SU-DHL-6 (cell line): Measurements from ENCODE around the gene PSORS1C1.

Source experiments
- H2AFZ ChIP-seq: fragments of 200-600 bp; sonication (generic); 2 replicates; pipeline ENCODE4 v1.6.1; 2014; ENCODE audit warnings: low read depth, mild to moderate bottlenecking, moderate library complexity, mixed read lengths, antibody characterized with exemption, low read length; ENCODE audit not compliant: severe bottlenecking
- H3F3A ChIP-seq: fragments of 200-600 bp; shearing (Covaris generic); 2 replicates; pipeline ENCODE4 v1.6.0; 2016; ENCODE audit warnings: antibody characterized with exemption, mild to moderate bottlenecking; ENCODE audit not compliant: insufficient read depth
- H3K27ac ChIP-seq: fragments of 200-600 bp; sonication (generic); 2 replicates; pipeline ENCODE4 v1.5.1; 2016; ENCODE audit warnings: low read depth, mild to moderate bottlenecking, low read length, moderate library complexity, mixed read lengths
- H3K27me3 ChIP-seq: fragments of 200-600 bp; sonication (generic), shearing (Covaris generic); 2 replicates; pipeline ENCODE4 v1.6.0; 2014; ENCODE audit warnings: mild to moderate bottlenecking, low read length
- H3K36me3 ChIP-seq: fragments of 200-600 bp; sonication (generic); 2 replicates; pipeline ENCODE4 v1.6.1; 2014; ENCODE audit warnings: mild to moderate bottlenecking, low read length, mixed read lengths
- H3K4me2 ChIP-seq: fragments of 300-600, 200-600 bp; shearing (Covaris generic), sonication (generic); 2 replicates; pipeline ENCODE4 v1.6.0; 2014; ENCODE audit warnings: low read length, low read depth, mild to moderate bottlenecking; ENCODE audit not compliant: poor library complexity, severe bottlenecking
- H3K4me3 ChIP-seq: fragments of 200-600 bp; sonication (generic); 2 replicates; pipeline ENCODE4 v1.5.1; 2014; ENCODE audit warnings: antibody characterized with exemption, low read length, mild to moderate bottlenecking, mixed read lengths; ENCODE audit not compliant: insufficient read depth, poor library complexity, severe bottlenecking
- H3K79me2 ChIP-seq: fragments of 200-600 bp; sonication (generic); 2 replicates; pipeline ENCODE4 v1.6.1; 2014; ENCODE audit warnings: mild to moderate bottlenecking, low read length, moderate library complexity; ENCODE audit not compliant: insufficient read depth
- H3K9ac ChIP-seq: fragments of 200-600 bp; sonication (generic); 2 replicates; pipeline ENCODE4 v1.7.0; 2014; ENCODE audit warnings: mild to moderate bottlenecking, low read length
- H3K9me2 ChIP-seq: fragments of 200-600 bp; sonication (generic); replicated peaks from 2 replicates; pipeline ENCODE4 v1.6.1; 2014; ENCODE audit warnings: low read length; ENCODE audit not compliant: insufficient read depth
- H3K9me3 ChIP-seq: fragments of 200-600 bp; sonication (generic); 2 replicates; pipeline ENCODE4 v1.6.1; 2014; ENCODE audit warnings: low read length, mixed read lengths; ENCODE audit not compliant: insufficient read depth
- H4K20me1 ChIP-seq: fragments of 200-600 bp; sonication (generic); 2 replicates; pipeline ENCODE4 v1.6.1; 2014; ENCODE audit warnings: low read depth, mild to moderate bottlenecking, antibody characterized with exemption, low read length, moderate library complexity, mixed read lengths
- EZH2phosphoT487 ChIP-seq: fragments of 200-600 bp; sonication (generic), shearing (Covaris generic); conservative IDR thresholded peaks from 2 replicates; pipeline ENCODE4 v1.6.1; 2018; ENCODE audit warnings: mild to moderate bottlenecking, antibody characterized with exemption, low read length, moderate library complexity, mixed read lengths
- TF ChIP-seq, protein P1 (sequence below): fragments of 200-600 bp; sonication (generic); IDR thresholded peaks from one replicate; pipeline ENCODE4 v1.5.1; 2017; ENCODE audit warnings: antibody characterized with exemption, mild to moderate bottlenecking, low read length, moderate library complexity; ENCODE audit not compliant: insufficient read depth, poor library complexity, severe bottlenecking

Gene PSORS1C1

DNA sequence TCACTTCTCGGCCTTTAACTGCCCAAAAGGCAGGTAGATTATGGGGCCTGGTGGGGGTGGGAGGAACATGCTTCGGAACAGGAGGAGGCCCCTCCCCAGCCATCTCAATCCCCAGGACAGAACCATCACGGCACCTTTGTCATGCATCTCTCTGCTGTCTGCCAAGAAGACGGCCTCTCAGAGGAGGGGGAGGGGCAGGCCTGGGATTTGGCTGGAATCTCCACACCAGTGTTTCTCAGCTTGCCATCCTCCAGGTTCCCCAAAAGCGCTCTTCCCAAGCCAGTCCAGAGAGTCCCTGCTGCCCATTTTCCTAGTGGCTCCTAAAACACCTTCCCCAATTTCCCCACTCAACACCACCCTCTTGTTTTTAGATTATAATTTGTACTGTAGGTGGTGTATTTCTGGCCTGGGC, 58.4 kb downstream of the PSORS1C1 start:
- H3K9me3 ChIP-seq = no peaks in the 10 kb centered on the region
- no peak overlapping the region for H3K4me3 ChIP-seq
- H3F3A ChIP-seq = no peaks in the 10 kb centered on the region
- H3K36me3 ChIP-seq = no peaks in the 10 kb centered on the region
- no peak overlapping the region for H3K9ac ChIP-seq
- H4K20me1 ChIP-seq = no peaks in the 10 kb centered on the region
- H3K27me3 ChIP-seq = no peaks in the 10 kb centered on the region
- H3K79me2 ChIP-seq = no peaks in the 10 kb centered on the region
- no peaks in the 10 kb centered on the region for H3K9me2 ChIP-seq
- TF ChIP-seq, protein P1, sequence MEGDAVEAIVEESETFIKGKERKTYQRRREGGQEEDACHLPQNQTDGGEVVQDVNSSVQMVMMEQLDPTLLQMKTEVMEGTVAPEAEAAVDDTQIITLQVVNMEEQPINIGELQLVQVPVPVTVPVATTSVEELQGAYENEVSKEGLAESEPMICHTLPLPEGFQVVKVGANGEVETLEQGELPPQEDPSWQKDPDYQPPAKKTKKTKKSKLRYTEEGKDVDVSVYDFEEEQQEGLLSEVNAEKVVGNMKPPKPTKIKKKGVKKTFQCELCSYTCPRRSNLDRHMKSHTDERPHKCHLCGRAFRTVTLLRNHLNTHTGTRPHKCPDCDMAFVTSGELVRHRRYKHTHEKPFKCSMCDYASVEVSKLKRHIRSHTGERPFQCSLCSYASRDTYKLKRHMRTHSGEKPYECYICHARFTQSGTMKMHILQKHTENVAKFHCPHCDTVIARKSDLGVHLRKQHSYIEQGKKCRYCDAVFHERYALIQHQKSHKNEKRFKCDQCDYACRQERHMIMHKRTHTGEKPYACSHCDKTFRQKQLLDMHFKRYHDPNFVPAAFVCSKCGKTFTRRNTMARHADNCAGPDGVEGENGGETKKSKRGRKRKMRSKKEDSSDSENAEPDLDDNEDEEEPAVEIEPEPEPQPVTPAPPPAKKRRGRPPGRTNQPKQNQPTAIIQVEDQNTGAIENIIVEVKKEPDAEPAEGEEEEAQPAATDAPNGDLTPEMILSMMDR = no peak
- no peak for TF ChIP-seq EZH2phosphoT487
- H3K27ac ChIP-seq = no peak overlapping the region
- H2AFZ ChIP-seq = no peak overlapping the region
- H3K4me2 ChIP-seq = no peak overlapping the region

DNA sequence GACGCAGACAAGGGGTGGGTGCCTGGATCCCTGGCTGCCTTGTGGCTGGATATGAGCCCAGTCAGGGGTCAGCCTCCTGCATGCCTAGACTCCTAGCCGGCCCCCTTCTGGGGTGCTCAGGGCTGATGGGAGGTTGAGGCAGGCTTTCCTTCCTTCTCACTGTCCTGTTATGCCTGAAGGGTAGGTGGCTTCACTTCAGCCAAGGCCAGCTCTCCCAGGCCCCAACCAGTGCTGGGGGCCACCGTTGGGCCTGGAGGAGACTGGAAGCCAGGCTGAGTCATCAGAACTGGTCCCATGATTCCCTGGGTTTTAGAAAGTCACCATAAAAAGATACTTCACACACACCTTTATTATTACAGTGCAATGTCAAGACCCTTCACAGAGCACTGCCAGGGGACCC, 58.8 kb downstream of the PSORS1C1 start:
- Histone ChIP-seq H3K4me3 (no peak overlapping the region), H3K27me3 (no peaks in the 10 kb centered on the region), H4K20me1 (no peaks in the 10 kb centered on the region), H3F3A (no peaks in the 10 kb centered on the region), H3K79me2 (no peaks in the 10 kb centered on the region), H3K9me3 (no peaks in the 10 kb centered on the region), H3K9me2 (no peaks in the 10 kb centered on the region), H3K36me3 (no peaks in the 10 kb centered on the region), H3K4me2 (no peak overlapping the region), H3K9ac (no peak overlapping the region), H3K27ac (no peak overlapping the region), H2AFZ (no peak overlapping the region)
- TF ChIP-seq, protein P1 = no peak
- TF ChIP-seq EZH2phosphoT487 = no peak

DNA sequence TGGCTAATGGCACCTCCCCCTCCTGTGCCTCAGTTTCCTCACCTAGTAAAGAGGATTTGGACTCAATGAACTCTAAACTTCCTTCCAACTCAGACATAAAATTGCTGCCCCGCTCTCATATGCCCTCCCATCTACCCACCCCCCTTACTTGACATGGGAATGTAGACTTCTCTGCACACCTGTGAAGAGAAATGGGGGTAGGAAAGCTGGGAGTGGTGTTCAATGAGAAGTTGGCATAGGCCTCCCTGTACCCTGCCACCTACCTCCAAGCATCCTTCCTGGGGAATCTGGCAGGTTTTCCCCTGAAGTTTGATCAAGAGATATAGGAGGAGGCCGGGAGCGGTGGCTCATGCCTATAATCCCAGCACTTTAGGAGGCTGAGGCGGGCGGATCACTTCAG, 59.8 kb downstream of the PSORS1C1 start:
- Histone ChIP-seq H3K27me3 (no peaks in the 10 kb centered on the region), H3K27ac (no peak overlapping the region), H3K9ac (no peak overlapping the region), H3K9me3 (no peaks in the 10 kb centered on the region), H3K79me2 (no peaks in the 10 kb centered on the region), H3K4me3 (no peak overlapping the region), H3K9me2 (no peaks in the 10 kb centered on the region), H3F3A (no peaks in the 10 kb centered on the region), H2AFZ (no peak overlapping the region), H3K36me3 (no peaks in the 10 kb centered on the region), H4K20me1 (no peaks in the 10 kb centered on the region), H3K4me2 (no peak overlapping the region)
- TF ChIP-seq, protein P1 = no peak
- no peak for TF ChIP-seq EZH2phosphoT487

DNA sequence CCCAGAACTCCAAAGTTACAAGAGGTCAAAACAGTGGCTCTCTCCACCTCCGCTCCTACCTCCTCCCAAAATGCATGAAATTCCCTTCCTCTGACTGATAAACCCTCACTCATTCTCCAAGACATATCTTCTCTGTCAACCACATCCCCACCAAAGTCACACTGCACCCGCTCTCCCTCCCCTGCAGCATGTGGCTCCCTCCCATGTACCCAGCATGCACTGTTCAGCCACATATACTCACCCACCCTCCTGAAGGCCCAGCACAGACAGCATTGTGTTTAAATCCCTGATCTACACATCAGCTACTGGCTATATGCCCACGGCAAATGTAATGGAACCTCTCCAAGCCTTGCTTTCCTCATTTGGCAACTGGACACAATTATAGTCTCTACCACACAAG, 61.4 kb downstream of the PSORS1C1 start:
- Histone ChIP-seq H3K9ac (no peak overlapping the region), H3K4me2 (no peak overlapping the region), H3K27ac (no peak overlapping the region), H3K9me2 (no peaks in the 10 kb centered on the region), H2AFZ (no peak overlapping the region), H4K20me1 (no peaks in the 10 kb centered on the region), H3K79me2 (0 out of 2 replicates have a peak, but pooled peaks cover 5% of the 10 kb centered on the region), H3K9me3 (no peaks in the 10 kb centered on the region), H3K36me3 (no peaks in the 10 kb centered on the region), H3K27me3 (no peaks in the 10 kb centered on the region), H3K4me3 (no peak overlapping the region), H3F3A (no peaks in the 10 kb centered on the region)
- TF ChIP-seq EZH2phosphoT487 = no peak
- TF ChIP-seq, protein P1 = no peak
